ENCODE data around the gene EFNA3.

The EFNA3 gene

DNA sequence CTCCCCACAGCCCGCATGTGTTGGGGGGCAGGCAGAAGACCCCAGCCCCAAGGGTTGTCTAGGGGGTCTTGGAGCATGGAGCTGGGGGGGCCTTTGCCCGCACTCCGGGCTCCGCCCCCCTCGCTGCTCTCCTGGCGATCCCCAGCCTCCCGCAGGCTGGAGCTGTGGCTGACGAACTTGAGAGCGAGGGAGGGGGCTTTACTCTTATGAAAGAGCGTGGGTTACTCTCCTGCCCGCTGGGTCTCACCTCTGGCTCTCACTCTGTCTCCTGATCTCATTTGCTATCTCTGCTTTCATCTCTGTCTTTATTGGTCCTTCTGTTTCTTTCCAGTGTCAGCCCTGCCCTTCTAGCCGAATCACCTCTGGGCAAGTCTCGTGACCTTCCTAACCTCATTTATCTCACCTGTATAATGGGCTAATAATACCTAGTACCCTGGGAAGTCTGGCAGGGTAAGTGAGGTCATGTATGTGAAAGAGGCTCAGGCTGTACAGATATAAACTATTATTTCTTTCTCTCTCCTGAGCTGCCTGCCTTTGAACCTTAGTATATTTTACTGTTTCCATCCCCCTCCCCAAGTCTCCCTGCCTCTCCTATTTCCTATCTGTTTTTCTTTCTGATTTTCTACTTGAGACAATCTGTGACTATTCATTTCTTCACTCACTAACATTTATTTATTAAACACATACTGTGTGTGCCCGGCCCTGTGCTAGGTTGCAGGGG, 14.4 kb upstream of the EFNA3 start:
- H3K4me3 ChIP-seq (ENCODE audit: low read length) = peak overlapping the region; percentile 79
- no peak for DNase-seq (ENCODE audit: low read depth, low spot score)

DNA sequence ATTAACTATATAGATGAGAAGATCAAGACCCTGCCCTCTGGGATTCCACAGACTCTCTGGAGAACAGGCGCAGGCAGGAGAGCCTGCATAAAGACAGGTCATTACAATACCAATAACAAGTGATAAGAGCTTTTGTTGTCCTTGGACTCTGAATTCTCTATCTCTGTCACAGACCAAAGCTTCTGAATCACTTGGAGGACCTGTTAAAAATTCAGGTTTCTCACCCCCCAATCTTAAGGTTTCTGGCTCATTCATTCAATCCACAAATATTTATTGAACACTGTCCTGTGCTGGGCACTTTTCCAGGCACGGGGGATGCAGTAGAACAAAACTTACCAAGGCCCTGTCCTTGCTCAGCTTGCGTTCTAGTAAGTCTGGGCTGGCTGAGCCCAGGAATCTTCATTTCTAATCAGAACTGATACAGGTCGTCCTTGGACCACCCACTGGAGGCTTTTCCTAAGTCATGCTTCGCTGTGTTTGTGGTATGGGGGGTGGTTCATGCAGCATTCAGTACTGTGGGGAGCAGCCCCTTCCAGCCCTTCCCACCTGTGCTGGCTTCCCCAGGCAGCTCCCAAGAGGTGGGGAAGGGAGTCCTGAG, 13.7 kb upstream of the EFNA3 start:
- 0 out of 2 replicates have a peak overlapping the region, but pooled peaks have one; percentile 79 for H3K4me3 ChIP-seq (ENCODE audit: low read length)

DNA sequence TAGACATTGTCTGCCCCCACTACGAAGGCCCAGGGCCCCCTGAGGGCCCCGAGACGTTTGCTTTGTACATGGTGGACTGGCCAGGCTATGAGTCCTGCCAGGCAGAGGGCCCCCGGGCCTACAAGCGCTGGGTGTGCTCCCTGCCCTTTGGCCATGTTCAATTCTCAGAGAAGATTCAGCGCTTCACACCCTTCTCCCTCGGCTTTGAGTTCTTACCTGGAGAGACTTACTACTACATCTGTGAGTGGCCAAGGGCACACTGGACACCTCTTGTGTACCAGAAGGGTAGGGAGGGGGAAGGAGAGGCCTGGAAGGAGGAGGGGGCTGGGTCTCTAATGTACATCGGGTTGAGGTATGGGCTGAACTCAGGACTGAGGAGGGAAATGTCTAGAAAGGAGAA, 11.9 kb upstream of the EFNA3 start:
- DNase-seq (ENCODE audit: low read depth, low spot score) = no peak
- H3K4me3 ChIP-seq (ENCODE audit: low read length) = no peak overlapping the region

More for the DNA sequence above, 13.7 kb upstream of the EFNA3 start:
- no peak for DNase-seq (ENCODE audit: low read depth, low spot score)

DNA sequence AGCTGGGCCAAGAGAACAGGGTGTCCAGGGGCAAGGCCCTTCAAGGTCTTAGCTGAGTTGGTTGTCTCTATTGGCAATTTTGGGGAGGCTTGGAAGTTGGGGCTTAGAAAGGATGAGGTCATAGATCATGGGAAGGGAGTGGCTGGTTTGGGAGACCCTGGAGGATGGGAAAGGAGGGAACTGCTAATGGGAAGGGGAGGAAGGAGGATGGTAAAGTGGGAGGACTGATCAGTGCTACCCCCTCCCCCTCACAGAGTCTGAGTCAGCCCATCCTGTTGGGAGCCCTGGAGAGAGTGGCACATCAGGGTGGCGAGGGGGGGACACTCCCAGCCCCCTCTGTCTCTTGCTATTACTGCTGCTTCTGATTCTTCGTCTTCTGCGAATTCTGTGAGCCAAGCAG, 10.0 kb upstream of the EFNA3 start:
- H3K4me3 ChIP-seq (ENCODE audit: low read length) = no peak overlapping the region
- no peak for DNase-seq (ENCODE audit: low read depth, low spot score)

DNA sequence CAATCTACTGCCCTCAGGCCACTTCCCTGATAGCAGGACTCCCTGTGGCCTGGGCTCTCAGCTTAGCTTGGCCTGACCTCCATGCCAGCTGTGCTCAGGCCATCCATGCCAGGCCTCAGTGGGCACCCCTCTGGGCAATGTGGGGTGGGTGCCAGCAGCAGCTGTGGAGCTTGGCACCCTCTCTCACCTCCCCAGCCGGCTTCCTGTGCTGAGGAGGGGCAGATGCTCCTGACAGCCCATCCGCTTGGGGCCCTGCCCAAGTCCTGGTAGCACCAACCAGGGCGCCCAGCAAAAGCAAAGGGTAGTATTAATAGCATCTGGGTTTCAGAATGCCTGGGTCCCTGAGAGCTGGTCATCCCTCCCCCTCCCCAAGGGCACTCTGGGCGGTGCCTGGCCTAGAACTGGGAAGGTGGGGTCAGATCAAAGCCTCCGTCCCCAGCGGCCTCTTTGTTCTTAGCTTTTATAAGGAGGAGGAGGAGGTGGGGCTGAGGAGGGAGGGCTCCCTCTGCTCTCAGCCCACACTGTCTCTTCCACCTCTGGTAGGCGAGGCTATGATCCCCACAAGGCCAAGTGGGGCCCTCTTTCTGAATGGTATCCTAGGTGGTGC, 9.0 kb upstream of the EFNA3 start:
- H3K4me3 ChIP-seq (ENCODE audit: low read length) = no peak overlapping the region
- no peak for DNase-seq (ENCODE audit: low read depth, low spot score)

DNA sequence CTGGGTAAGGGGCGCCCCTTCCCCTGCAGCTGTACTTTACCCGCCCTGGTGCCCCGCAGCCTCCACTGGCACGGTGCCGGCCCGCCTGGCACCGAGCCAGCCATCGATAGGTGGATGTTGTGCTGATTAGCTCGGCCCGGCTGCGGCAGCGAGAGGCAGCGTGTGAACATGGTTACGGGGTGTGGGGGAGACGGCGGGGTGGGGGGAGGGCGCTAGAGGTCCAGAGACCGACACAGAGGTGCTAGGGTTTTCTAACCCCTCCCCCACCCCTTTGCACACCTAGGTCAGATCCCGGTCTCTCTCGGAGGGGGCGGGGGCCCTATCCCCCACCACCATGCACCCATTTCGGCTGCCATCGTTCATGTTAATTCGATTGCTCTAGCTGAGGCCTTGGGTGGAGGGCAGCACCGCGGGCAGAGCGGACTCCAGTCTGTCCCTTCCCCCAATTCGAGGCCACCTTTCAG, 8.4 kb upstream of the EFNA3 start:
- H3K4me3 ChIP-seq (ENCODE audit: low read length) = peak overlapping the region; percentile 26
- no peak for DNase-seq (ENCODE audit: low read depth, low spot score)

DNA sequence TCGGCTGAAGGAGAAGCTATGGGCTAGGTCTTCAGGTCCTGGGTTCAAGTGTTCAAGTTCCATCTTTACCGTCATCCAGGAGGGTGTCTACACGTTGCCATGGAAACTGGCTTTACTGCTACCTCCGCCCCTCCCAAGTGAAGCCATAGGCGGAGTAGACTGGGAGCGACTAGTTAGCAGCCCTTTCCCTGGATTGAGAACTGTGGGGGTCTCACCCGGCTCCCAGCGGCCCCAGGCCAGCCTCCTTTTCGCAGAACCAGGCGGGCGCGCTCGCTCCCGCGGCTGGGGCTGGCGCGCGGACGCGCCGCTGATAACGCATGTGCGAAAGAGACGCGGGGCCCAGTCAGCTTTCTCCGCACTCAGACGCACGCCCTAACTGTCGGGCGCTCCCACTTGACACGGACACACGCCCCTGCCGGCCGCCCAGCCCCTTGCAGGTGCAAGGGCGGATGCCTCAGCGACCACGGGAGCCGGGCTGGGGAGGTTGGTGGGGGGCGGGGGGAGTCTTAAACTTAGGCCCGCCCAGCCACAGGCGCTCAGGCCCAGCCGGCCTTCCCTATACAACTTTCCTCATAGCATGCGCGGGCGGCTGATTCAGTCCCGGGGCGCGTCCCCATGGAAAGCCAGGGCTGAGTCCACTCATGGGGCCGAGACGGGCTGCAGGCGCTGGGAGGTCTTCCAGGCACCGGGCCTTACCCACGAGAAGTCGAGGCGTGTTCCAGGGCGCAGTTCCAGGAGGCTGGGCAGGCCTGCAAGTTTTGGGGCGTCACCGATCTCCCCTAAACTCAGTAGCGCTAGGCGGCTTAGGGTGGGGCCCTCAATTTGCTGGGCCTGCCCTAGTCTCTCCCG, 7.7 kb upstream of the EFNA3 start:
- peak overlapping the region; percentile 26 for H3K4me3 ChIP-seq (ENCODE audit: low read length)
- peak; percentile 67 for DNase-seq (ENCODE audit: low read depth, low spot score)

DNA sequence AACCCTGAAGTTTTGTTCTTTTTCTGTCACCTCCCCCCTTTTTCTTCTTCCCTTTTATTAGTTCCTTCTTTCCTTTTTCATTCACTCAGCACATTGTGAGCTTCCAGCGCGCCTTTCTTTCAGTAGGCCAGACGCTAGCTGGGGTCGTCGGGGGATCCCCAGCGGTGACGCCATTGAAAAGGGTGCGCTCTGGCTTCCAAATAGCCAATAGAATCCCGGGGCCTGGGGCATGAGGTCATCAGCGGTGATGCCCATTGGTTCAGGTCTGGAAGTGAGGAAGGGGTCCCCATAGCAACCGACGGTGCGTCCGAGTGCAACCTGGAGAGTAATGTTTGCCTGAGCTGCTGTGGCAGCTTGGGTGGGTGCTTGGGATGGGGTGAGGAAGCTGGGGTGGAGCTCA, 6.9 kb upstream of the EFNA3 start:
- DNase-seq (ENCODE audit: low read depth, low spot score) = no peak
- no peak overlapping the region for H3K4me3 ChIP-seq (ENCODE audit: low read length)

DNA sequence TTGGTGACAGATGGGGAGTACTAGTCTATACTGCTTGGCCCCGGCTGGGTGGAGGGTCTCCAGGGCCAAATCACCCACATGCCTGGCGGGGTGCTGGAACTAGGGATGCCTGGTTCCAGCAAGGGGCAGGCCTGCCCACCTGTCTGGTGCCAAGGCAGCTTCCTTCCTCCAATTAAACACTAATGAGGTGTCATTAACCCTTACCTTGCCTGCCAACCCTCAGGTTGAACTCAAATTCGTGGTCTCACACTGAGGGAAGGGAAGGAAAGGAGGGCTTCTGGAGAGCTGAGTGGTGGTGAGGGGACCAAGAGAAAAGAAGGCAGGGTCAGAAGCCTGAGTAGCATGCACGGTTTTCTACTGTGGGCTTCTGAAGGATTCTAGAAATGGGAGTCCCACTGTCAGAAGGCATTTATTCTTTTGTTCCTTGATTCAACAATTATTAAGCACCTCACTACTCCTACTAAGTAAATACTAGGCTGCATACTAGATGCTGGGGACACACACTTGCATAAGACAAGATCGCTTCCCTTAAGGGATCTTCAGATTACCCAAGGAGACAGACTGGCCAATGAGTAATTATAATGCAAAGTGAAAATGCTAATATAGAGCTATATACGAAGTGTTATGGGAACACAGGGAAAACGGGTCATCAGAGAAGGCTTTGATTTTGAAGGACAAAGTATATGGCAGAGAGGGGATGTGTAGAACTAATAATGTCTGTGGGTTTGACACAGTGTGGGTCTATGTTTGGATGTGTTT, 5.9 kb upstream of the EFNA3 start:
- DNase-seq (ENCODE audit: low read depth, low spot score) = no peak
- H3K4me3 ChIP-seq (ENCODE audit: low read length) = no peak overlapping the region

DNA sequence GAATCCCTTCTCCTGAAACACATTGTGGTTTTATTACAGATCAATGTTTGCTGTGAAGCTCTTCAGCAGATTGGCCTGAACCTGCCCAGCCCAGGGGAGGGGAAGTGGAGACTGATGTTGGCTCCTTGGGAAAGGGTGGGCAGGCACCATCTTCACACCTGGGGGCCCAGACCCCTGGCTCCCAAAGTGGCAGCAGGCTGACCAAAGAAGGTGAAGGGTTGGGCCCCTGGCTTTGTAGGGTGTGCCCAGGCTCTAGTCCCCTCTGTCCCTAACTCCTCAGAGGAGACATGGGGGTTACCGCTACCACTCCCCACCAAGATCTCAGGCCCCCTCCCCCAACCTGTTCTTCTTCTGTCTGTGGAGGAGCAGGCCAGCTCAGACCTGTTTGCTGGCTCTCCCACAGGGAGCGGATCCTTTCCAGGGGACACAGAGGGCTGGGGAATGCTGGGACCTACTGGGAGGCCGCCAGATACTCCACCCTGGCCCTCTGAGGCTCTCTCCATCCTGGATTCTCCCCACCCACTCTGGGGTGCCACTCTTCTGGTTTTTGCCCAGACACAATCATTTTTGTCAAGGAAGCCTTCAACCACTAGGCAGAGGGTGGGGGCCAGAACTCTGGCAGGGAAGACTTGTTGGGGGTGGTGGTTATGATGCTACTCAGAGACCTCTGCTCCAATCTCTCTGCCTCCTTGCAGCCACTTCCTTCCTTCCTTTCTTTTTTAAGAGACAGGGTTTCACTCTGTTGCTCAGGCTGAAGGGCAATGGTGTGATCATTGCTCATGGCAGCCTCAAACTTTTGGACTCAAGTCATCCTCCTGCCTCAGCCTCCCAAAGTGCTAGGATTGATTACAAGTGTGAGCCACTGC, 5.0 kb upstream of the EFNA3 start:
- DNase-seq (ENCODE audit: low read depth, low spot score) = peak; percentile 83
- no peak overlapping the region for H3K4me3 ChIP-seq (ENCODE audit: low read length)

DNA sequence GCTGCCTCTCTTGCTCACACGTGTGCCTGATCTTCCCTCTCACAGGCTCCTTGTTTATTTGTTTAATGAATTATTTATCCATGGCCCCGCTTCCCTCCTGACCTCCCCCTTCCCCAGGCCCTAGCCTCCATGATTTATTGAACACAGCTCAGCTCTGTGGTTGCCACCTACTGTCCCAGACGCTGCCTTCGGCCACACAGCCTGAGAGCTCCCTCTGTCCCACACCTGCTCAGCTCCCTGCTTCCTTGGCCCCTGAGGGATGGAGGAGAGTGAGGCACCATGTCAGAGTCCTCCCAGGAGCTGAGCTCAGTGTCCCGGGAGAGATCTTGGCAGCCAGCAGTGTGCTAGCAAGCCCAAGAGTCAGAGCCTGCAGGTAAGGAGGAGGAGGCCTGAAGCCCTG, 3.1 kb upstream of the EFNA3 start:
- no peak for DNase-seq (ENCODE audit: low read depth, low spot score)

DNA sequence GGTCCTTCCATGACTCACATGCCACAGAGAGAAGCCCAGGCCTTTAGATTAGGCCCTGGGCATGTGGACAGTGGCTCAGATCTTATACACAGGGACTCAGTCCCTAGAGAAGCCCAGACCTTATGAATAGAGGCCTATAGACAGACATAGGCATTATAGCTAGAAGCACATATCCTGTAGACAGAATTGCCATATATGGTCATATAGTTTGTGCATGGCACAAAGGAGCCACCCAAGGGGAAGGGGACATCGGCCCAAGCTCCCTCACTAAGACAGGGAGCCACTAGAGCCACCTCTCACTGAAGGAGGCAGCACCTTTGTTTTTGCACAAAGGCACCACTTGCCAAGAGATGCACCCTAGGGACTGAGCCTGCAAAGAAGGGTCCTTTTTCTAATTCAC, 2.3 kb upstream of the EFNA3 start:
- no peak for DNase-seq (ENCODE audit: low read depth, low spot score)
- no peak overlapping the region for H3K4me3 ChIP-seq (ENCODE audit: low read length)

More for the DNA sequence above, 3.1 kb upstream of the EFNA3 start:
- H3K4me3 ChIP-seq (ENCODE audit: low read length) = no peak overlapping the region

DNA sequence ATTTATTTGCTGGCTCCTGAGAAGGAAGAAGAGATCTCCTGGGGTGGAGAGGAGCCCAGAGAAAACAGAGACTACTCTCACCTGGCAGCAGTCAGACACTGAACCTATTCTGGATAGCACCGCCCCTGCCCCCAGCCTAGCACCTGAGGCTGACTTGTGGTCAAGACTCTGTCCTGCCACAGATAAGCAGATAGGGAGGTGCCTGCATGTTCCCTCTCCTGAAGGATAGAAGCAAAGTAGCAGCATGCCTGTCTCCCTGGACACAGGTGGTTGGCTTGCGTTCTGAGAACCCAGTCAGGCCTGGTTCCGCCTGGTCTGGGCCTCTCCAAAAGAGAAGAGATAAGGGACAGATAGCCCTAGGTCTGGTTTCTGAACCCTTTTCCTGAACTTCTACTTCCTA, 1.3 kb upstream of the EFNA3 start:
- no peak for DNase-seq (ENCODE audit: low read depth, low spot score)
- H3K4me3 ChIP-seq (ENCODE audit: low read length) = no peak overlapping the region

DNA sequence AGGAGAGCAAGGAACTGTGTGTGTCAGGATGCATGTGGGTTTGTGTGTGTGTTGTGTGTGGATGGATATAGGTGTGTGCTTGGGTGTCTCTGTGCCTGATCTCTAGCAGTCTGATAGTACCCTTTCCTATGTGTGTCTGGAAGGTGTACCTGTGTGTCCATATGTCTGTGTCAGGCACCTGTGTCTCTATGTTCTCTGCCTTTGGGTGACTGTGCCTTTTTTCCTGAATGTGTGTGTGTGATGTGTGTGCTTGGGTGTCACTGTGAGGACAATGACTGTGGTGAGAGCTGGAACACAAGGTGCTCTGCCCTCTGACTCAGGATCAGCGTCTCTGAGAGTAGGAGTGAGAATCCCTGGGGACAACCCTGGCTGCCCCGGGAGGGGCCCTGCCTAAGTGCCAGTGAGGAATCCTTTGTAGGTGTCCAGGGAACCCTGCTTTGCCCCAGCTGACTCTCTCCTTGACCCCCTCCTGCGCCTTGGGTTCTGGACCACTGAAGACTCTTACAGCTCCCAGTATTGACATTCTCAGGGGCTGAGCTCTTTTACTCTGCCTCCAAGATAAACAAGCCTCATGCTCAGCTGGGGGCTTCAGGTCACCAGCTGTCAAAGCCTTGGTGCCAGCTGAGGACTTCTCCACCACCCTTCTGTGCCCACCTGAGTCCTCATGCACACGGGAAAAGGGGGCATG, 735 bp upstream of the EFNA3 start:
- H3K4me3 ChIP-seq (ENCODE audit: low read length) = no peak overlapping the region
- no peak for DNase-seq (ENCODE audit: low read depth, low spot score)

DNA sequence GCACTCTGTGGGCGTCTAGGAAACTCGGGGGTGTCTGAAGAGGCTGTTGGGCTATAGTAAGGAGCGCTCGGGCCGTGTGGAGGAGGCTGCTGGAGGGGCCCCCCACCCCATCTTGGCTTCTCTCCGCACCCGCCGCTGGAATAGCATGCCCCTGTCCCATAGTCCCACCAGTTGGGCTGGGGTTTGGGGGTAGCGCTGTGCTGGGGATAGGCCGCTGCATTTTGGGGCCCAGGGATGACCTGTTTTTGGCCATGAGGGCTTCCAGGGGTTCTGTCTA, 511 bp downstream of the EFNA3 start:
- no peak for DNase-seq (ENCODE audit: low read depth, low spot score)

DNA sequence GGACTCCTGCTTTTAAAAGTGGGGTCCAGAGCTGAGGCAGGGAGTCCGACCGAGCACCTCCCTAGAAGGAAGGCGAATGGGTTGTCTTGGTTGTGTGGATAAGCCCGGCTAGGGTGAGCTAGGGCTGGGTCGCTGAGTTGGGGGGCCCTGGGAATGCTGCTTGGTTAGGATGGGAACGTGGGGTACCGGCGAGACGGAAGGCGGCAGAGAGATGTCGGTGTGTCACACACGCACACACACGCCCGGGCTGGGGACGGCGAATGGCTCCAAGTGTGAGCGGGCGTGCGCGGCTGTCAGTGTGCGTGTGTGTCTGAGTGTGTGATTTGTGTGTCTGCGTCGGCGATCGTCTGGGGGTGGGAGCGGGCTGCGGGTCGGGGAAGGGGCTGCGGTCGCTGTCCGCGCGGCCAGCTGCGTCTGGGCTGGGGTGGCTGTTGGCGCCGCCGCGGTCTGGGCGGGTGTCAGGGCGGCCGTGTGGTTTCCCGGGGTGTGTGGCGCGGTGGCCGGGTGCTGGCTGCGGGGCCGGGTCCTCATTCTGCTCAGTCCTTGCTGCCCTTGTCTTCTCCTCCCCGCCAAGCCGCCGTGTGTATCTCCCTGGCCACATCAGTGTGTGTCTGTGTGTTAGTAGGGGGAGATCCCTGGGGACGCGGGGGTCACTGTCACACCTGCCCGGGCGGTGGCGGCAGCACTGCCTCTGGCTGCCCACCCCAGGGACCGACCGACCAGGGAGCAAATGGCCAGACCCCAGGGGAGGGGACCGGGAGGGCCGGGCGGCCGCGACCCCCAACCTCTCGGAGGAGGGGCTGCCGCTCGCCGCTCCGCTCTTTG, 1.1 kb downstream of the EFNA3 start:
- peak overlapping the region; percentile 50 for H3K4me3 ChIP-seq (ENCODE audit: low read length)
- no peak for DNase-seq (ENCODE audit: low read depth, low spot score)

More for the DNA sequence above, 511 bp downstream of the EFNA3 start:
- peak overlapping the region; percentile 48 for H3K4me3 ChIP-seq (ENCODE audit: low read length)

Measured in Jurkat, Clone E6-1 (cell line).